PC-3 (cell line): ENCODE measurements around the gene PIGM.

ENCODE experiments used
- EZH2 ChIP-seq: fragments of 300-600 bp; sonication (generic); IDR thresholded peaks from one replicate; pipeline ENCODE4 v1.6.1; 2017; ENCODE audit warnings: antibody characterized with exemption, mild to moderate bottlenecking, low read length; ENCODE audit not compliant: unreplicated experiment
- TF ChIP-seq, protein P1 (sequence below): fragments of 300-600 bp; sonication (generic); conservative IDR thresholded peaks from 2 replicates; pipeline ENCODE4 v1.5.1; 2017; ENCODE audit warnings: antibody characterized with exemption, low read depth, mild to moderate bottlenecking, low read length

GRCh38 chr1:159986531-159986930 lies 45.3 kb downstream of the PIGM start:
- TF ChIP-seq EZH2: no peak
- TF ChIP-seq, protein P1, sequence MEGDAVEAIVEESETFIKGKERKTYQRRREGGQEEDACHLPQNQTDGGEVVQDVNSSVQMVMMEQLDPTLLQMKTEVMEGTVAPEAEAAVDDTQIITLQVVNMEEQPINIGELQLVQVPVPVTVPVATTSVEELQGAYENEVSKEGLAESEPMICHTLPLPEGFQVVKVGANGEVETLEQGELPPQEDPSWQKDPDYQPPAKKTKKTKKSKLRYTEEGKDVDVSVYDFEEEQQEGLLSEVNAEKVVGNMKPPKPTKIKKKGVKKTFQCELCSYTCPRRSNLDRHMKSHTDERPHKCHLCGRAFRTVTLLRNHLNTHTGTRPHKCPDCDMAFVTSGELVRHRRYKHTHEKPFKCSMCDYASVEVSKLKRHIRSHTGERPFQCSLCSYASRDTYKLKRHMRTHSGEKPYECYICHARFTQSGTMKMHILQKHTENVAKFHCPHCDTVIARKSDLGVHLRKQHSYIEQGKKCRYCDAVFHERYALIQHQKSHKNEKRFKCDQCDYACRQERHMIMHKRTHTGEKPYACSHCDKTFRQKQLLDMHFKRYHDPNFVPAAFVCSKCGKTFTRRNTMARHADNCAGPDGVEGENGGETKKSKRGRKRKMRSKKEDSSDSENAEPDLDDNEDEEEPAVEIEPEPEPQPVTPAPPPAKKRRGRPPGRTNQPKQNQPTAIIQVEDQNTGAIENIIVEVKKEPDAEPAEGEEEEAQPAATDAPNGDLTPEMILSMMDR: no peak
